HEK293 (cell line): ENCODE data around the gene ABCA3.

Experiments used
- EGR2 ChIP-seq: fragments of 450-650 bp; formaldehyde crosslinking; IDR thresholded peaks from 2 replicates; pipeline ENCODE4 v1.5.1; 2016; ENCODE audit warnings: low read depth, missing biosample characterization, missing genetic modification characterization
- HOXD13 ChIP-seq: sonication (generic); formaldehyde crosslinking; IDR thresholded peaks from 2 replicates; pipeline ENCODE4 v1.8.0; 2022; ENCODE audit warnings: missing genetic modification reagents, borderline replicate concordance
- KLF8 ChIP-seq: fragments of 450-650 bp; formaldehyde crosslinking; IDR thresholded peaks from 2 replicates; pipeline ENCODE4 v1.5.1; 2016; ENCODE audit warnings: missing biosample characterization, missing genetic modification characterization
- SP2 ChIP-seq: fragments of 450-650 bp; formaldehyde crosslinking; IDR thresholded peaks from 2 replicates; pipeline ENCODE4 v1.5.1; 2016; ENCODE audit warnings: missing biosample characterization, missing genetic modification characterization
- YY1 ChIP-seq: fragments of 450-650 bp; formaldehyde crosslinking; IDR thresholded peaks from 2 replicates; pipeline ENCODE4 v1.5.1; 2018; ENCODE audit warnings: missing biosample characterization, missing genetic modification characterization
- ZBTB1 ChIP-seq: fragments of 450-650 bp; formaldehyde crosslinking; IDR thresholded peaks from 2 replicates; pipeline ENCODE4 v1.5.1; 2016; ENCODE audit warnings: missing biosample characterization, missing genetic modification characterization
- ZBTB20 ChIP-seq: fragments of 450-650 bp; formaldehyde crosslinking; IDR thresholded peaks from 2 replicates; pipeline ENCODE4 v1.5.1; 2016; ENCODE audit warnings: missing biosample characterization, missing genetic modification characterization
- ZBTB8A ChIP-seq: fragments of 450-650 bp; formaldehyde crosslinking; IDR thresholded peaks from 2 replicates; pipeline ENCODE4 v1.5.1; 2016; ENCODE audit warnings: missing biosample characterization, missing genetic modification characterization
- ZIC2 ChIP-seq: fragments of 450-650 bp; formaldehyde crosslinking; IDR thresholded peaks from 2 replicates; pipeline ENCODE4 v1.5.1; 2016; ENCODE audit warnings: missing biosample characterization, missing genetic modification characterization
- ZNF112 ChIP-seq: fragments of 450-650 bp; formaldehyde crosslinking; IDR thresholded peaks from 2 replicates; pipeline ENCODE4 v1.5.0; 2017; ENCODE audit warnings: missing biosample characterization, missing genetic modification characterization
- ZNF184 ChIP-seq: fragments of 450-650 bp; IDR thresholded peaks from 2 replicates; pipeline ENCODE4 v1.5.1; 2018; ENCODE audit warnings: missing biosample characterization, mild to moderate bottlenecking, missing genetic modification characterization
- ZNF2 ChIP-seq: fragments of 450-650 bp; formaldehyde crosslinking; IDR thresholded peaks from 2 replicates; pipeline ENCODE4 v1.5.1; 2016; ENCODE audit warnings: missing biosample characterization, missing genetic modification characterization
- ZNF202 ChIP-seq: fragments of 450-650 bp; formaldehyde crosslinking; IDR thresholded peaks from 2 replicates; pipeline ENCODE4 v1.5.1; 2016; ENCODE audit warnings: missing biosample characterization, missing genetic modification characterization, borderline replicate concordance
- ZNF221 ChIP-seq: fragments of 450-650 bp; formaldehyde crosslinking; IDR thresholded peaks from 2 replicates; pipeline ENCODE4 v1.5.1; 2017; ENCODE audit warnings: missing biosample characterization, missing genetic modification characterization, borderline replicate concordance
- ZNF223 ChIP-seq: fragments of 450-650 bp; formaldehyde crosslinking; IDR thresholded peaks from 2 replicates; pipeline ENCODE4 v1.5.1; 2016; ENCODE audit warnings: missing biosample characterization, missing genetic modification characterization
- ZNF324 ChIP-seq: fragments of 450-650 bp; formaldehyde crosslinking; IDR thresholded peaks from 2 replicates; pipeline ENCODE4 v1.5.1; 2016; ENCODE audit warnings: missing biosample characterization, missing genetic modification characterization
- ZNF354C ChIP-seq: fragments of 450-650 bp; formaldehyde crosslinking; IDR thresholded peaks from 2 replicates; pipeline ENCODE4 v1.5.1; 2016; ENCODE audit warnings: missing biosample characterization, missing genetic modification characterization, low read depth, borderline replicate concordance
- ZNF404 ChIP-seq: fragments of 450-650 bp; formaldehyde crosslinking; IDR thresholded peaks from 2 replicates; pipeline ENCODE4 v1.5.1; 2017; ENCODE audit warnings: missing biosample characterization, missing genetic modification characterization
- ZNF529 ChIP-seq: fragments of 450-650 bp; formaldehyde crosslinking; IDR thresholded peaks from 2 replicates; pipeline ENCODE4 v1.5.1; 2017; ENCODE audit warnings: missing genetic modification characterization, missing biosample characterization; ENCODE audit not compliant: insufficient replicate concordance
- ZNF623 ChIP-seq: fragments of 450-650 bp; formaldehyde crosslinking; IDR thresholded peaks from 2 replicates; pipeline ENCODE4 v1.5.1; 2016; ENCODE audit warnings: missing biosample characterization, missing genetic modification characterization
- ZNF654 ChIP-seq: fragments of 450-650 bp; formaldehyde crosslinking; IDR thresholded peaks from 2 replicates; pipeline ENCODE4 v1.5.1; 2016; ENCODE audit warnings: low read depth, missing biosample characterization, missing genetic modification characterization
- ZNF76 ChIP-seq: fragments of 450-650 bp; formaldehyde crosslinking; IDR thresholded peaks from 2 replicates; pipeline ENCODE4; 2016; ENCODE audit warnings: low read depth, missing biosample characterization, missing genetic modification characterization, borderline replicate concordance
- TF ChIP-seq, protein P1 (sequence below): fragments of 450-650 bp; formaldehyde crosslinking; IDR thresholded peaks from 2 replicates; pipeline ENCODE4 v1.5.1; 2017; ENCODE audit warnings: missing biosample characterization, missing genetic modification characterization
- TF ChIP-seq, protein P2 (sequence below): sonication (generic); formaldehyde crosslinking; IDR thresholded peaks from 2 replicates; pipeline ENCODE4 v1.8.1; 2022; ENCODE audit warnings: mild to moderate bottlenecking, moderate library complexity, missing genetic modification reagents
- TF ChIP-seq, protein P3 (sequence below): fragments of 450-650 bp; formaldehyde crosslinking; IDR thresholded peaks from 2 replicates; pipeline ENCODE4 v1.5.1; 2017; ENCODE audit warnings: missing biosample characterization, missing genetic modification characterization
- TF ChIP-seq, protein P4 (sequence below): fragments of 450-650 bp; formaldehyde crosslinking; IDR thresholded peaks from 2 replicates; pipeline ENCODE4 v1.5.1; 2016; ENCODE audit warnings: missing biosample characterization, missing genetic modification characterization
- TF ChIP-seq, protein P5 (sequence below): fragments of 450-650 bp; formaldehyde crosslinking; IDR thresholded peaks from 2 replicates; pipeline ENCODE4 v1.5.1; 2016; ENCODE audit warnings: missing biosample characterization, missing genetic modification characterization
- TF ChIP-seq, protein P6 (sequence below): fragments of 450-650 bp; formaldehyde crosslinking; IDR thresholded peaks from 2 replicates; pipeline ENCODE4 v1.5.0; 2017; ENCODE audit warnings: missing biosample characterization, missing genetic modification characterization, borderline replicate concordance

ABCA3 gene

DNA sequence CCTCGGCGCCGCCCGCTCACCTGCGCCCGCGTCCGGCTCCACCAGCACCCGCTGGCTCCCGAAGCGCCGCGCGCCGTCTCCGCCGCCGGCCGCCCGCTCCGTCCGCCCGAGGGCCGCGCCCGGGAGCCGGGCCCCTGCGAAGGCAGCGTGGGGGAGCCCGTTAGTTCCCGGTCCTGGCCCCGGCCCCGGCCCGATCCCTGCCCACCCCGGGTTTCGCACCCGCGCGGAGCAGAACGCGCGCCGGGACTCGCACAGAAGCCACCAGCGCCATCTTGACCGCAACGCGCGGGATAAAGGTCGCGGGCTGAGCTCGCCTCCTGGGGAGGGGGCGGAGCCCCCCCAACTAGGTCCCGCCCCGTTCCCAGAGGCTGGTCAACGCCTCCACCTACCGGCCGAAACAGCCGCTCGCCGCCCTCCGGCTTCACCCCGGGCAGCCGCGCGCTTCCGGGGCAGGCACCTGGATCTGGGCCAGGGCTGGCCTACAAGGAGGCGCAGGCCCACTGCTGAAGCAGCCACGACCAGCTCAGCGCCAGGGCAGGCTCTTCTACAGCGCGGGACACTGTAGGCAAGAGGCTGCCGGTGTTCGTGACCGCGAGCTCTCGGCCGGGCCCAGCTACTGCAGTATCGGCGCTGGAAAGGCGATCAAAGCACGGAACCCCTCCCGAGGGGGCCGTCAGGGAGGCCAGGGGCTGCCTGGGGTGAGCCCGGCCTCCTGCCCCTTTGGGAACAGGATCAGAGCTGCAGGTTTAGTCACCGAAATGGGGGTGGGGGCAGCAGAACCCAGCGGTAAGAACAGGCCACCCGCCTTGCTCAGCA is 89.0 kb downstream of the ABCA3 start, which contains the start of gene ECI1 (continued):
- no peak for TF ChIP-seq ZNF354C
- TF ChIP-seq ZBTB20 (tag by site-specific recombination), result peak; percentile 94
- TF ChIP-seq ZNF529, result no peak
- TF ChIP-seq ZNF202, result no peak
- TF ChIP-seq KLF8 (tag by site-specific recombination), result peak; percentile 96
- peak; percentile 97 for TF ChIP-seq ZBTB8A (tag by site-specific recombination)
- peak; percentile 80 for TF ChIP-seq EGR2 (tag by site-specific recombination)
- 0 out of 2 replicates have a peak, but pooled peaks have one; percentile 6 for TF ChIP-seq ZNF184
- TF ChIP-seq ZNF404 (tag by site-specific recombination), result no peak
- 0 out of 2 replicates have a peak, but pooled peaks have one; percentile 42 for TF ChIP-seq ZNF324
- TF ChIP-seq, protein P1, sequence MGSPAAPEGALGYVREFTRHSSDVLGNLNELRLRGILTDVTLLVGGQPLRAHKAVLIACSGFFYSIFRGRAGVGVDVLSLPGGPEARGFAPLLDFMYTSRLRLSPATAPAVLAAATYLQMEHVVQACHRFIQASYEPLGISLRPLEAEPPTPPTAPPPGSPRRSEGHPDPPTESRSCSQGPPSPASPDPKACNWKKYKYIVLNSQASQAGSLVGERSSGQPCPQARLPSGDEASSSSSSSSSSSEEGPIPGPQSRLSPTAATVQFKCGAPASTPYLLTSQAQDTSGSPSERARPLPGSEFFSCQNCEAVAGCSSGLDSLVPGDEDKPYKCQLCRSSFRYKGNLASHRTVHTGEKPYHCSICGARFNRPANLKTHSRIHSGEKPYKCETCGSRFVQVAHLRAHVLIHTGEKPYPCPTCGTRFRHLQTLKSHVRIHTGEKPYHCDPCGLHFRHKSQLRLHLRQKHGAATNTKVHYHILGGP (tag by site-specific recombination), result no peak
- TF ChIP-seq HOXD13 (CRISPR knock-in tag), result no peak
- peak; percentile 99 for TF ChIP-seq ZNF223 (tag by site-specific recombination)
- TF ChIP-seq, protein P2, sequence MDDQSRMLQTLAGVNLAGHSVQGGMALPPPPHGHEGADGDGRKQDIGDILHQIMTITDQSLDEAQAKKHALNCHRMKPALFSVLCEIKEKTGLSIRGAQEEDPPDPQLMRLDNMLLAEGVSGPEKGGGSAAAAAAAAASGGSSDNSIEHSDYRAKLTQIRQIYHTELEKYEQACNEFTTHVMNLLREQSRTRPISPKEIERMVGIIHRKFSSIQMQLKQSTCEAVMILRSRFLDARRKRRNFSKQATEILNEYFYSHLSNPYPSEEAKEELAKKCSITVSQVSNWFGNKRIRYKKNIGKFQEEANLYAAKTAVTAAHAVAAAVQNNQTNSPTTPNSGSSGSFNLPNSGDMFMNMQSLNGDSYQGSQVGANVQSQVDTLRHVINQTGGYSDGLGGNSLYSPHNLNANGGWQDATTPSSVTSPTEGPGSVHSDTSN (CRISPR knock-in tag), result 0 out of 2 replicates have a peak, but pooled peaks have one; percentile 66
- TF ChIP-seq ZNF221 (tag by site-specific recombination), result no peak
- peak; percentile 64; the same call in 1 of the 2 replicates for TF ChIP-seq ZNF76 (tag by site-specific recombination)
- peak; percentile 98 for TF ChIP-seq SP2
- TF ChIP-seq, protein P3, sequence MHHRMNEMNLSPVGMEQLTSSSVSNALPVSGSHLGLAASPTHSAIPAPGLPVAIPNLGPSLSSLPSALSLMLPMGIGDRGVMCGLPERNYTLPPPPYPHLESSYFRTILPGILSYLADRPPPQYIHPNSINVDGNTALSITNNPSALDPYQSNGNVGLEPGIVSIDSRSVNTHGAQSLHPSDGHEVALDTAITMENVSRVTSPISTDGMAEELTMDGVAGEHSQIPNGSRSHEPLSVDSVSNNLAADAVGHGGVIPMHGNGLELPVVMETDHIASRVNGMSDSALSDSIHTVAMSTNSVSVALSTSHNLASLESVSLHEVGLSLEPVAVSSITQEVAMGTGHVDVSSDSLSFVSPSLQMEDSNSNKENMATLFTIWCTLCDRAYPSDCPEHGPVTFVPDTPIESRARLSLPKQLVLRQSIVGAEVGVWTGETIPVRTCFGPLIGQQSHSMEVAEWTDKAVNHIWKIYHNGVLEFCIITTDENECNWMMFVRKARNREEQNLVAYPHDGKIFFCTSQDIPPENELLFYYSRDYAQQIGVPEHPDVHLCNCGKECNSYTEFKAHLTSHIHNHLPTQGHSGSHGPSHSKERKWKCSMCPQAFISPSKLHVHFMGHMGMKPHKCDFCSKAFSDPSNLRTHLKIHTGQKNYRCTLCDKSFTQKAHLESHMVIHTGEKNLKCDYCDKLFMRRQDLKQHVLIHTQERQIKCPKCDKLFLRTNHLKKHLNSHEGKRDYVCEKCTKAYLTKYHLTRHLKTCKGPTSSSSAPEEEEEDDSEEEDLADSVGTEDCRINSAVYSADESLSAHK (tag by site-specific recombination), result peak; percentile 60
- peak; percentile 55 for TF ChIP-seq ZNF654 (tag by site-specific recombination)
- peak; percentile 94 for TF ChIP-seq ZIC2 (tag by site-specific recombination)
- peak; percentile 86 for TF ChIP-seq YY1
- TF ChIP-seq, protein P4, sequence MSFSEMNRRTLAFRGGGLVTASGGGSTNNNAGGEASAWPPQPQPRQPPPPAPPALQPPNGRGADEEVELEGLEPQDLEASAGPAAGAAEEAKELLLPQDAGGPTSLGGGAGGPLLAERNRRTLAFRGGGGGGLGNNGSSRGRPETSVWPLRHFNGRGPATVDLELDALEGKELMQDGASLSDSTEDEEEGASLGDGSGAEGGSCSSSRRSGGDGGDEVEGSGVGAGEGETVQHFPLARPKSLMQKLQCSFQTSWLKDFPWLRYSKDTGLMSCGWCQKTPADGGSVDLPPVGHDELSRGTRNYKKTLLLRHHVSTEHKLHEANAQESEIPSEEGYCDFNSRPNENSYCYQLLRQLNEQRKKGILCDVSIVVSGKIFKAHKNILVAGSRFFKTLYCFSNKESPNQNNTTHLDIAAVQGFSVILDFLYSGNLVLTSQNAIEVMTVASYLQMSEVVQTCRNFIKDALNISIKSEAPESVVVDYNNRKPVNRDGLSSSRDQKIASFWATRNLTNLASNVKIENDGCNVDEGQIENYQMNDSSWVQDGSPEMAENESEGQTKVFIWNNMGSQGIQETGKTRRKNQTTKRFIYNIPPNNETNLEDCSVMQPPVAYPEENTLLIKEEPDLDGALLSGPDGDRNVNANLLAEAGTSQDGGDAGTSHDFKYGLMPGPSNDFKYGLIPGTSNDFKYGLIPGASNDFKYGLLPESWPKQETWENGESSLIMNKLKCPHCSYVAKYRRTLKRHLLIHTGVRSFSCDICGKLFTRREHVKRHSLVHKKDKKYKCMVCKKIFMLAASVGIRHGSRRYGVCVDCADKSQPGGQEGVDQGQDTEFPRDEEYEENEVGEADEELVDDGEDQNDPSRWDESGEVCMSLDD (tag by site-specific recombination), result no peak
- TF ChIP-seq, protein P5, sequence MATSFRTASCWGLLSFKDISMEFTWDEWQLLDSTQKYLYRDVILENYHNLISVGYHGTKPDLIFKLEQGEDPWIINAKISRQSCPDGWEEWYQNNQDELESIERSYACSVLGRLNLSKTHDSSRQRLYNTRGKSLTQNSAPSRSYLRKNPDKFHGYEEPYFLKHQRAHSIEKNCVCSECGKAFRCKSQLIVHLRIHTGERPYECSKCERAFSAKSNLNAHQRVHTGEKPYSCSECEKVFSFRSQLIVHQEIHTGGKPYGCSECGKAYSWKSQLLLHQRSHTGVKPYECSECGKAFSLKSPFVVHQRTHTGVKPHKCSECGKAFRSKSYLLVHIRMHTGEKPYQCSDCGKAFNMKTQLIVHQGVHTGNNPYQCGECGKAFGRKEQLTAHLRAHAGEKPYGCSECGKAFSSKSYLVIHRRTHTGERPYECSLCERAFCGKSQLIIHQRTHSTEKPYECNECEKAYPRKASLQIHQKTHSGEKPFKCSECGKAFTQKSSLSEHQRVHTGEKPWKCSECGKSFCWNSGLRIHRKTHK, result no peak
- TF ChIP-seq ZNF623 (tag by site-specific recombination), result no peak
- TF ChIP-seq ZNF2 (tag by site-specific recombination), result peak; percentile 95
- TF ChIP-seq, protein P6, sequence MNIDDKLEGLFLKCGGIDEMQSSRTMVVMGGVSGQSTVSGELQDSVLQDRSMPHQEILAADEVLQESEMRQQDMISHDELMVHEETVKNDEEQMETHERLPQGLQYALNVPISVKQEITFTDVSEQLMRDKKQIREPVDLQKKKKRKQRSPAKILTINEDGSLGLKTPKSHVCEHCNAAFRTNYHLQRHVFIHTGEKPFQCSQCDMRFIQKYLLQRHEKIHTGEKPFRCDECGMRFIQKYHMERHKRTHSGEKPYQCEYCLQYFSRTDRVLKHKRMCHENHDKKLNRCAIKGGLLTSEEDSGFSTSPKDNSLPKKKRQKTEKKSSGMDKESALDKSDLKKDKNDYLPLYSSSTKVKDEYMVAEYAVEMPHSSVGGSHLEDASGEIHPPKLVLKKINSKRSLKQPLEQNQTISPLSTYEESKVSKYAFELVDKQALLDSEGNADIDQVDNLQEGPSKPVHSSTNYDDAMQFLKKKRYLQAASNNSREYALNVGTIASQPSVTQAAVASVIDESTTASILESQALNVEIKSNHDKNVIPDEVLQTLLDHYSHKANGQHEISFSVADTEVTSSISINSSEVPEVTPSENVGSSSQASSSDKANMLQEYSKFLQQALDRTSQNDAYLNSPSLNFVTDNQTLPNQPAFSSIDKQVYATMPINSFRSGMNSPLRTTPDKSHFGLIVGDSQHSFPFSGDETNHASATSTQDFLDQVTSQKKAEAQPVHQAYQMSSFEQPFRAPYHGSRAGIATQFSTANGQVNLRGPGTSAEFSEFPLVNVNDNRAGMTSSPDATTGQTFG (tag by site-specific recombination), result no peak
- TF ChIP-seq ZBTB1 (tag by site-specific recombination), result 0 out of 2 replicates have a peak, but pooled peaks have one; percentile 54
- no peak for TF ChIP-seq ZNF112 (tag by site-specific recombination)
